Measurements from ENCODE around the gene NLRC4. TPM values are rescaled to one million over a fixed set of nuclear protein-coding genes. Genes with fewer than 3 reads are reported as not detected.

Gene NLRC4
- total RNA-seq, 1 experiment from 2014 or later: not detected

GRCh38 chr2:32289165-32289999 is 24.7 kb upstream of the NLRC4 start:
- no peak overlapping the region for H3K27ac Mint-ChIP-seq
- no CpG with 5 or more reads among the region's 4 CpGs for WGBS (ENCODE audit: extremely low coverage, insufficient read length, low lambda C conversion rate)

More at GRCh38 chr2:32289165-32289999, 24.7 kb upstream of the NLRC4 start:
- no peak overlapping the region for H3K4ac ChIP-seq (ENCODE audit: low read depth, low read length)
- H4K91ac ChIP-seq (ENCODE audit: insufficient read length, low read depth, low read length): no peak overlapping the region
- H4K8ac ChIP-seq (replicated peaks; ENCODE audit: insufficient read length, low read depth, low read length): no peak overlapping the region
- H3K79me2 ChIP-seq (ENCODE audit: insufficient read depth, low read length): no peaks in the 10 kb centered on the region
- H3K27me3 ChIP-seq (ENCODE audit: insufficient read depth, low read length): no peaks in the 10 kb centered on the region
- no peak overlapping the region for H2BK12ac ChIP-seq (ENCODE audit: insufficient read length, low read depth, low read length)
- H3K27ac ChIP-seq (ENCODE audit: insufficient read length, low read depth, low read length): no peak overlapping the region
- H4K20me1 ChIP-seq (ENCODE audit: control insufficient read depth, insufficient read depth, insufficient read length): no peaks in the 10 kb centered on the region
- no peak overlapping the region for H3K18ac ChIP-seq (ENCODE audit: insufficient read length, low read depth, low read length)
- Mint-ChIP-seq H3K27me3 (ENCODE audit: low read depth) (no peaks in the 10 kb centered on the region), H3K4me1 (no peaks in the 10 kb centered on the region), H3K36me3 (ENCODE audit: insufficient read depth in 1 of 3, low read depth in 3 of 3) (peaks cover 9 to 28% (median 23%) of the 10 kb centered on the region in 3 experiments; a peak in 6 of 7 replicates), H3K4me3 (no peak overlapping the region), H3K9me3 (peaks cover 7% of the 10 kb centered on the region in 2 experiments; a peak in 3 of 5 replicates)
- no peak overlapping the region for H2BK5ac ChIP-seq (ENCODE audit: insufficient read length, low read length)
- H3K4me1 ChIP-seq (ENCODE audit: insufficient read depth, low read length): no peaks in the 10 kb centered on the region
- H2AK5ac ChIP-seq (ENCODE audit: insufficient read length, low read length): no peak overlapping the region
- no peak overlapping the region for H3K14ac ChIP-seq (ENCODE audit: insufficient read depth, low read length)
- H3K9me3 ChIP-seq (ENCODE audit: control insufficient read depth, low read depth, low read length): no peaks in the 10 kb centered on the region
- H3K23me2 ChIP-seq (ENCODE audit: insufficient read length, low read depth, low read length, poor library complexity, severe bottlenecking): no peaks in the 10 kb centered on the region
- no peak overlapping the region for H3K9ac ChIP-seq (ENCODE audit: extremely low read depth, insufficient read length, low read length)
- H2BK20ac ChIP-seq (ENCODE audit: low read depth, low read length, poor library complexity, severe bottlenecking): no peak overlapping the region
- TF ChIP-seq CTCF (conservative IDR thresholded peaks at IDR 0.05): no peak
- H3K79me1 ChIP-seq (ENCODE audit: insufficient read depth, low read depth, low read length, poor library complexity, severe bottlenecking): no peaks in the 10 kb centered on the region
- no peak overlapping the region for H2AFZ ChIP-seq (ENCODE audit: low read length)
- no peak overlapping the region for H3K4me2 ChIP-seq (ENCODE audit: insufficient read depth, insufficient read length, low read length)
- H3K56ac ChIP-seq (ENCODE audit: insufficient read length, low read depth, low read length): no peak overlapping the region
- DNase-seq: no peak
- H2BK15ac ChIP-seq (ENCODE audit: low read depth, low read length): no peak overlapping the region
- H3T11ph ChIP-seq (ENCODE audit: low read length): no peak overlapping the region
- H3K23ac ChIP-seq (ENCODE audit: insufficient read length, low read depth, low read length): no peak overlapping the region
- H4K5ac ChIP-seq (ENCODE audit: insufficient read length, low read depth, low read length): no peak overlapping the region
- H2BK120ac ChIP-seq (ENCODE audit: low read depth, low read length, poor library complexity, severe bottlenecking): no peak overlapping the region

Measured in H9 (cell line).